Transverse colon (tissue), 4 donors: Measurements from ENCODE around the gene VPS13C. TPM values are rescaled to one million over a fixed set of nuclear protein-coding genes. Genes with fewer than 3 reads are reported as not detected.

ENCODE experiments used
- DNase-seq: peaks from one replicate; pipeline ENCODE4 v3.0.0-alpha.2; 2019
- H3K27ac ChIP-seq, 4 donors: fragments of 200-600 bp; sonication (generic); 2 replicates each; pipeline ENCODE4 v1.5.1; 2016 to 2018; ENCODE audit warnings: inconsistent platforms in 4 of 4
- H3K27me3 ChIP-seq: fragments of 200-600 bp; sonication (generic); 2 replicates; pipeline ENCODE4 v1.5.1; 2017; ENCODE audit warnings: inconsistent platforms
- H3K36me3 ChIP-seq, 4 donors: fragments of 200-600 bp; sonication (generic); 2 replicates each; pipeline ENCODE4 v1.5.1; 2017 to 2019; ENCODE audit warnings: inconsistent platforms in 4 of 4
- H3K4me1 ChIP-seq, 4 donors: fragments of 200-600 bp; sonication (generic); 2 replicates each; pipeline ENCODE4 v1.5.1; 2017 to 2020; ENCODE audit warnings: inconsistent platforms in 4 of 4
- H3K4me3 ChIP-seq, 4 donors: fragments of 200-600 bp; sonication (generic); 1 replicate in 1 of 4; 2 replicates in 3 of 4; pipeline versions ENCODE4 v1.5.1 to v1.6.1; 2017 to 2019; ENCODE audit warnings: inconsistent platforms in 4 of 4
- H3K9me3 ChIP-seq, 2 donors: fragments of 200-600 bp; sonication (generic); 2 replicates each; pipeline ENCODE4 v1.5.1; 2017 to 2019; ENCODE audit warnings: inconsistent platforms in 2 of 2
- CTCF ChIP-seq, 5 experiments: fragments of 200-600 bp in 3 of 5; fragments of 450-650 bp in 2 of 5; sonication (generic) in 3 of 5; IDR thresholded peaks; 1 replicate in 2 of 5; 2 replicates in 3 of 5; pipeline ENCODE4 v1.5.1; 2016 to 2017; ENCODE audit warnings: antibody characterized with exemption in 5 of 5, inconsistent platforms in 3 of 5, mild to moderate bottlenecking in 2 of 5, moderate library complexity in 1 of 5
- EP300 ChIP-seq: sonication (generic); formaldehyde crosslinking; IDR thresholded peaks from one replicate; pipeline ENCODE4 v1.6.1; 2017; ENCODE audit warnings: antibody characterized with exemption, low read depth
- POLR2A ChIP-seq: fragments of 450-650 bp; IDR thresholded peaks from one replicate; pipeline ENCODE4 v1.6.1; 2016; ENCODE audit warnings: antibody characterized with exemption, mild to moderate bottlenecking, moderate library complexity
- POLR2AphosphoS5 ChIP-seq, 3 donors: sonication (generic); formaldehyde crosslinking; IDR thresholded peaks; one replicate each; pipeline ENCODE4 v1.6.1; 2016; ENCODE audit warnings: antibody characterized with exemption in 3 of 3
- WGBS, 2 donors: methylation state at CpG; one replicate each; pipeline ENCODE4 v1.1.5; 2018; ENCODE audit warnings: low coverage in 1 of 2; 5-methylcytosine and 5-hydroxymethylcytosine counted together
- in situ Hi-C, 4 donors: fragments of 200-750 bp; cut with MboI; loops; one replicate each; pipeline versions ENCODE4 v1.15.0 to v1.15.1; 2017; ENCODE audit warnings: low sequenced_read_pairs in 3 of 4, low pct_ligation_motif_present in 1 of 4, low pct_unique_long_range_greater_than_20kb in 1 of 4
- intact Hi-C: fragments of 100-400 bp; cut with DNase I; formaldehyde crosslinking; loops from one replicate; pipeline ENCODE4 v1.15.1; 2023; ENCODE audit warnings: low total_unique reads
- total RNA-seq, 4 donors: library from RNA; depleted of rRNA; stranded (reverse); fragments of >200 nt; gene quantifications; one replicate each; pipeline ENCODE4 v1.1.0, GENCODE V29; 2016

The VPS13C gene
- total RNA-seq, 4 donors from 2014 or later = 48.3 to 105 (median 73.2) TPM

GRCh38 chr15:61871926-61872522, 188.2 kb downstream of the VPS13C start:
- 94 to 95% methylated on average over 1 of the region's 1 CpG for WGBS, 2 donors
- in situ Hi-C loops (loop anchor here in 1 of 4 donors (25.0 kb wide), 1 partner anchor 440 kb away; no protein-coding TSS in a partner anchor), intact Hi-C loops (no loop called here)
- Histone ChIP-seq H3K4me3 (no peak overlapping the region), H3K27me3 (no peaks in the 10 kb centered on the region), H3K4me1 (no peaks in the 10 kb centered on the region), H3K36me3 (peaks cover 0 to 54% (median 8%) of the 10 kb centered on the region in 4 donors), H3K27ac (no peak overlapping the region), H3K9me3 (no peaks in the 10 kb centered on the region)
- no peak for DNase-seq
- TF ChIP-seq EP300 (no peak), CTCF (IDR thresholded peaks at IDR 0.05) (peak; percentile 26 to 50 (median 45))

GRCh38 chr15:61869656-61870055, 190.6 kb downstream of the VPS13C start:
- DNase-seq = no peak
- Histone ChIP-seq H3K27ac (no peak overlapping the region), H3K36me3 (peaks cover 0 to 34% (median 8%) of the 10 kb centered on the region in 4 donors), H3K4me3 (no peak overlapping the region), H3K27me3 (no peaks in the 10 kb centered on the region), H3K9me3 (no peaks in the 10 kb centered on the region), H3K4me1 (no peaks in the 10 kb centered on the region)
- WGBS, 2 donors = 85 to 89% methylated on average over 2 to 3 of the region's 3 CpGs
- intact Hi-C loops (no loop called here), in situ Hi-C loops (loop anchor here in 1 of 4 donors (25.0 kb wide), 1 partner anchor 443 kb away; no protein-coding TSS in a partner anchor)
- no peak for TF ChIP-seq POLR2AphosphoS5 (IDR thresholded peaks at IDR 0.05)
- no peak for TF ChIP-seq CTCF (IDR thresholded peaks at IDR 0.05)
- TF ChIP-seq EP300 = no peak
- no peak for TF ChIP-seq POLR2A

- WGBS, 2 donors = 91 to 95% methylated on average over 3 of the region's 3 CpGs
- Histone ChIP-seq H3K36me3 (peaks cover 0 to 7% (median under 1%) of the 10 kb centered on the region in 4 donors), H3K27ac (no peak overlapping the region), H3K4me3 (no peak overlapping the region), H3K4me1 (no peaks in the 10 kb centered on the region), H3K9me3 (no peaks in the 10 kb centered on the region), H3K27me3 (no peaks in the 10 kb centered on the region)
- in situ Hi-C loops (loop anchor here in 1 of 4 donors (25.0 kb wide), 1 partner anchor 450 kb away; no protein-coding TSS in a partner anchor), intact Hi-C loops (no loop called here)
- no peak for DNase-seq
- TF ChIP-seq POLR2A (no peak), CTCF (IDR thresholded peaks at IDR 0.05) (no peak), EP300 (no peak), POLR2AphosphoS5 (IDR thresholded peaks at IDR 0.05) (no peak)
Observed at GRCh38 chr15:61861962-61862361, 198.3 kb downstream of the VPS13C start.

GRCh38 chr15:61857169-61857829, 202.9 kb downstream of the VPS13C start:
- H3K27ac ChIP-seq = no peak overlapping the region
- H3K4me1 ChIP-seq = no peaks in the 10 kb centered on the region
- H3K4me3 ChIP-seq = no peak overlapping the region
- H3K27me3 ChIP-seq = no peaks in the 10 kb centered on the region
- peaks cover 0 to 8% (median under 1%) of the 10 kb centered on the region in 4 donors for H3K36me3 ChIP-seq
- DNase-seq = no peak
- WGBS, 2 donors = 70 to 71% methylated on average over 8 of the region's 8 CpGs
- in situ Hi-C loops = loop anchor here in 1 of 4 donors (25.0 kb wide), 1 partner anchor 455 kb away; no protein-coding TSS in a partner anchor
- TF ChIP-seq CTCF (IDR thresholded peaks at IDR 0.05) (no peak), POLR2A (no peak), EP300 (no peak), POLR2AphosphoS5 (IDR thresholded peaks at IDR 0.05) (no peak)
- no peaks in the 10 kb centered on the region for H3K9me3 ChIP-seq
- intact Hi-C loops = no loop called here
